Endothelial cell (in vitro differentiated cells): Measurements from ENCODE around the gene EPHB4. TPM values are rescaled to one million over a fixed set of nuclear protein-coding genes. Genes with fewer than 3 reads are reported as not detected.
"Not testable (repeated sequence)": the region's sequence is repeated elsewhere in the genome, so short reads cannot be mapped to it uniquely, and the experiment has no call there.

Experiments used
- DNase-seq: peaks from one replicate; pipeline ENCODE4 v3.0.0; 2021; ENCODE audit warnings: low spot score
- H3K27ac Mint-ChIP-seq: one replicate; pipeline ENCODE4 v1.8.0; 2021; ENCODE audit warnings: mixed read lengths, inconsistent platforms; ENCODE audit not compliant: unreplicated experiment
- H3K27me3 Mint-ChIP-seq: one replicate; pipeline ENCODE4 v1.8.0; 2021; ENCODE audit warnings: mild to moderate bottlenecking, moderate library complexity, mixed read lengths, inconsistent platforms; ENCODE audit not compliant: unreplicated experiment
- H3K36me3 Mint-ChIP-seq: one replicate; pipeline ENCODE4 v1.8.0; 2021; ENCODE audit warnings: mild to moderate bottlenecking, low read depth, mixed read lengths, inconsistent platforms; ENCODE audit not compliant: unreplicated experiment
- H3K4me1 Mint-ChIP-seq: one replicate; pipeline ENCODE4 v1.8.0; 2021; ENCODE audit warnings: mild to moderate bottlenecking, mixed read lengths, inconsistent platforms; ENCODE audit not compliant: unreplicated experiment
- H3K4me3 Mint-ChIP-seq: one replicate; pipeline ENCODE4 v1.8.0; 2021; ENCODE audit warnings: mild to moderate bottlenecking, mixed read lengths, inconsistent platforms; ENCODE audit not compliant: unreplicated experiment
- H3K9me3 Mint-ChIP-seq: one replicate; pipeline ENCODE4 v1.8.0; 2021; ENCODE audit warnings: mixed read lengths, inconsistent platforms; ENCODE audit not compliant: unreplicated experiment
- total RNA-seq: library from RNA; stranded (reverse); fragmentation: NEBNext Ultra II Directional; extraction: Animal tissue kit (Norgen Biotek cat#: 25700); gene quantifications from one replicate; pipeline ENCODE4 v1.2.1, GENCODE V29; 2021; ENCODE audit not compliant: unreplicated experiment
- TF ChIP-seq, protein P1 (sequence below): fragments of 200-600 bp; sonication (generic); IDR thresholded peaks from one replicate; pipeline ENCODE4 v1.5.0; 2021; ENCODE audit warnings: antibody characterized with exemption; ENCODE audit not compliant: unreplicated experiment

The EPHB4 gene
- total RNA-seq, 1 donor from 2014 or later = 288 TPM

DNA sequence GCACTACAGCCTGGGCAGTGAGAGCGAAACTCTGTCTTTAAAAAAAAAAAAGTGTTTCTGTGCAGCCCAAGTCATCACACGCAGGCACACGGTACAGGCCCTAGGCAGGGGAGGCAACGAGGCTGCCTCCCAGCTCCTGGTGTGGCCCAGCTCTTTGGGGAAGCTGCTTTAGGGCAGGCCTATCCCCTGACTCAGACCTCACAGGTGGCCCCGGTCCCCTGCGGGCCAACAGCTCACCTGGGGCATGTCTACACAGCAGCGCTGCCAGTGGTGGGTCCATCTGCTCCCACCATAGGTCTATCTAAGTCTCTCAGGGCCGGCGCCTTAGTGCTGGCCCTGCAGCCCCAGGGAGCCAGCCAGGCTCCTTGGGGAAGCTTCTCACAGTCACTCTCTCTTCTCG lies 62.5 kb downstream of the EPHB4 start:
- Mint-ChIP-seq H3K4me3 (no peak overlapping the region), H3K27me3 (peaks cover 4% of the 10 kb centered on the region), H3K9me3 (no peaks in the 10 kb centered on the region), H3K36me3 (no peaks in the 10 kb centered on the region), H3K27ac (no peak overlapping the region), H3K4me1 (peaks cover 7% of the 10 kb centered on the region)
- no peak for DNase-seq
- TF ChIP-seq, protein P1, sequence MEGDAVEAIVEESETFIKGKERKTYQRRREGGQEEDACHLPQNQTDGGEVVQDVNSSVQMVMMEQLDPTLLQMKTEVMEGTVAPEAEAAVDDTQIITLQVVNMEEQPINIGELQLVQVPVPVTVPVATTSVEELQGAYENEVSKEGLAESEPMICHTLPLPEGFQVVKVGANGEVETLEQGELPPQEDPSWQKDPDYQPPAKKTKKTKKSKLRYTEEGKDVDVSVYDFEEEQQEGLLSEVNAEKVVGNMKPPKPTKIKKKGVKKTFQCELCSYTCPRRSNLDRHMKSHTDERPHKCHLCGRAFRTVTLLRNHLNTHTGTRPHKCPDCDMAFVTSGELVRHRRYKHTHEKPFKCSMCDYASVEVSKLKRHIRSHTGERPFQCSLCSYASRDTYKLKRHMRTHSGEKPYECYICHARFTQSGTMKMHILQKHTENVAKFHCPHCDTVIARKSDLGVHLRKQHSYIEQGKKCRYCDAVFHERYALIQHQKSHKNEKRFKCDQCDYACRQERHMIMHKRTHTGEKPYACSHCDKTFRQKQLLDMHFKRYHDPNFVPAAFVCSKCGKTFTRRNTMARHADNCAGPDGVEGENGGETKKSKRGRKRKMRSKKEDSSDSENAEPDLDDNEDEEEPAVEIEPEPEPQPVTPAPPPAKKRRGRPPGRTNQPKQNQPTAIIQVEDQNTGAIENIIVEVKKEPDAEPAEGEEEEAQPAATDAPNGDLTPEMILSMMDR = no peak

DNA sequence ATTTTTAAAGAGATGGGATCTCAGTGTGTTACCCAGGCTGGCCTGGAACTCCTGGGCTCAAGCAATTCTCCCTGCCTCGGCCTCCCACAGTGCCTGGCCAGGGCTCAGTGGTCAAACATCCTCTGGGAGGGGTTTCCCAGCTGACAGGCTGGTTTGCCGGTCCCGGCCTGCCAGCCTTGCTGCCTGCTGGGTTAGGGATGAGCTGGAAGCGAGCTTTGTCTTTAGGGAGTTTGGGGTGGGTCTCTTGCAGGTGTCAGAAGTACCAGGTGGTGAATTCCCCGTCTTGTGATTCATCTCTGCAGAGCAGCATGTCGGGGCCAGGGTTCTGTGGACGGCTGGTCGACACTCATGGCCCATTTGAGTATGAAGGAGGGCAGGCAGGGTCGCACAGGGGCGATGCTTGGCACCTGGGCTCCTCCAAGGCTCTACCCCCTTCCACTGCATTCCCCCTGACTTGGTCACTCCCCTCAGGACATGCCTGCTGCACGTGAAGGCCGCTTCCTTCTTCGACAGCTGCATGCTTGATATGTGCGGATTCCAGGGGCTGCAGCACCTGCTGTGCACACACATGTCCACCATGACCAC lies 63.7 kb downstream of the EPHB4 start:
- H3K4me1 Mint-ChIP-seq = peaks cover 7% of the 10 kb centered on the region
- TF ChIP-seq, protein P1 = no peak

DNA sequence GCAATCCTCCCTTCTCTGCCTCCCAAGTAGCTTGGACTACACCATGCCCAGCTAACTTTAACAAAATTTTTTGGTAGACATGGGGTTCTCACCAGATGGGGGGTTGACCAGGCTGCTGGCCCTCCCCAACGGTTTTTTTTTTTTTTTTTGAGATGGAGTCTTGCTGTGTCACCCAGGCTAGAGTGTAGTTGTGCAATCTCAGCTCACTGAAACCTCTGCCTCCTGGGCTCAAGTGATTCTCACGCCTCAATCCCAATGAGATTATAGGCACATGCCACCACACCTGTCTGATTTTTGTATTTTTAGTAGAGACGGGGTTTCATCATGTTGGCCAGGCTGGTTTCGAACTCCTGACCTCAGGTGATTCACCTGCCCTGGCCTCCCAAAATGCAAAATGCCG lies 64.5 kb downstream of the EPHB4 start:
- not testable (repeated sequence) for H3K27me3 Mint-ChIP-seq, H3K4me1 Mint-ChIP-seq, DNase-seq, H3K27ac Mint-ChIP-seq, H3K9me3 Mint-ChIP-seq, H3K36me3 Mint-ChIP-seq, H3K4me3 Mint-ChIP-seq

More for the DNA sequence above, 63.7 kb downstream of the EPHB4 start:
- H3K36me3 Mint-ChIP-seq = no peaks in the 10 kb centered on the region
- no peak overlapping the region for H3K4me3 Mint-ChIP-seq
- no peaks in the 10 kb centered on the region for H3K9me3 Mint-ChIP-seq
- no peak overlapping the region for H3K27ac Mint-ChIP-seq
- no peak for DNase-seq
- H3K27me3 Mint-ChIP-seq = peaks cover 2% of the 10 kb centered on the region

DNA sequence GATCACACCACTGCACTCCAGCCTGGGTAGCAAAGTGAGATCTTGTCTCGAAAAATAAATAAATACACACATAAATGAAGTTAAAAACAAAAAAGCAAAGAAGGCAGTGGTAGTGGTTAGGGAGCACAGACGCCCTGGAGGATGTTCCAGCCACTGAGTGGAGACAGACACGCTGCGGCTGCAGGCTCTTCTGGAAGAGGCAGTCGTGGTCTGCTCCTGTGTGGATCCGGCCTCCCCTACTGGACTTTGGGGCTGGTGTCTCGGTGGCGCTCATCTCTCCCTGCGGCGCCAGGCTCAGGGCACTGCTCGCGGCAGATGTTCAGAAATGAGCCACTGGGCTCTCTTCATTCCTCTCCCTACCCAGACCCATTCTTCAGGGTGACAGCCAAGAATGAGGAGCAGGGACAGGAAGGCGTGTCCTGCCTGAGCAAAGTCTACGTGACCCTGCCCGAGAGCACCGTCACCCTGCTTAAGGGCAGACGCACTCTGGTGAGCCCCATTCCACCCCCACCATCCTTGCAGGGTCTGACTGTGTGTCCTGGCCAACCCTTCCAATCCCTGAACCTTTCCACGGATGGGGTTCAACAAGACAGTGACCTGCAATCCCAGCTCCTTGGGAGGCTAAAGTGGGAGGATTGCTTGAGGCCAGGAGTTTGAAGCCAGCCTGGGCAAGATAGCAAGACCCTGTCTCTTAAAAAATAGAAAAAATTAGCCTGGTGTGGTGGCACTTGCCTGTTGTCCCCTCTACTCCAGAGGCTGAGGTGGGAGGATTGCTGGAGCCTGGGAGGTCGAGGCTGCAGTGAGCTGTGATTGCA lies 67.8 kb downstream of the EPHB4 start:
- no peak for DNase-seq
- no peaks in the 10 kb centered on the region for H3K9me3 Mint-ChIP-seq
- no peak overlapping the region for H3K27ac Mint-ChIP-seq
- peaks cover 4% of the 10 kb centered on the region for H3K27me3 Mint-ChIP-seq
- no peaks in the 10 kb centered on the region for H3K36me3 Mint-ChIP-seq
- H3K4me1 Mint-ChIP-seq = no peaks in the 10 kb centered on the region
- no peak overlapping the region for H3K4me3 Mint-ChIP-seq
- TF ChIP-seq, protein P1 = no peak

DNA sequence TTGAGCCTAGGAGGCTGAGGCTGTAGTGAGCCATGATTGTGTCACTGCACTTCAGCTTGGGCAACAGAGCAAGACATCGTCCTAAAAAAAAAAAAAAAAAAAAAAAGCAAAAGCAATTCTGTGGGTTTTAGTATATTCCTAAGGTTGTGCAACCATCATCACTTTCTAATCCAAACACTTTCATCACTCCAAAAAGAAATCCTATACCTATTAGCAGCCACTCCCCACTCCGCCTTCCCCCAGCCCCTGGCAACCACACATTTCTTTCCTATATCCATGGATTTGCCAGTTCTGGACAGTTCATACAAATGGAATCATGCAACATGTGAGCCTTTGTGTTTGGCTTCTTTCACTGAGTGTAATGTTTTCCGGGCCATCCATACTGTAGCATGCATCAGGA lies 73.6 kb downstream of the EPHB4 start:
- TF ChIP-seq, protein P1 = no peak
- Mint-ChIP-seq H3K4me3 (no peak overlapping the region), H3K4me1 (no peaks in the 10 kb centered on the region), H3K9me3 (no peaks in the 10 kb centered on the region), H3K36me3 (no peaks in the 10 kb centered on the region), H3K27me3 (peaks cover 4% of the 10 kb centered on the region), H3K27ac (no peak overlapping the region)
- DNase-seq = no peak
